Osteoblast (primary cell): ENCODE results near the gene KRT86. TPM values are rescaled to one million over a fixed set of nuclear protein-coding genes. Genes with fewer than 3 reads are reported as not detected.
A peak's percentile ranks its signal among the peaks of the same experiment; 100 is the strongest.

Experiments
- DNase-seq: peaks from one replicate; pipeline ENCODE4 v3.0.0; 2011; ENCODE audit warnings: low spot score, mixed read lengths; ENCODE audit not compliant: insufficient read length; ENCODE audit errors: missing footprints
- H2AFZ ChIP-seq: 2 replicates; pipeline ENCODE4 v1.6.0; 2011; ENCODE audit warnings: mild to moderate bottlenecking, low read length
- H3K27ac ChIP-seq: 2 replicates; pipeline ENCODE4 v1.5.1; 2011; ENCODE audit warnings: mild to moderate bottlenecking, low read depth, low read length, moderate library complexity
- H3K27me3 ChIP-seq: 2 replicates; pipeline ENCODE4 v1.6.0; 2012; ENCODE audit warnings: mild to moderate bottlenecking, control low read depth, inconsistent platforms, low read length, moderate library complexity; ENCODE audit not compliant: insufficient read depth
- H3K36me3 ChIP-seq: 2 replicates; pipeline ENCODE4 v1.5.1; 2011; ENCODE audit warnings: mild to moderate bottlenecking, low read length, control low read depth, moderate library complexity; ENCODE audit not compliant: insufficient read depth
- H3K4me1 ChIP-seq: 2 replicates; pipeline ENCODE4 v1.5.1; 2011; ENCODE audit warnings: mild to moderate bottlenecking, low read length, control low read depth, moderate library complexity; ENCODE audit not compliant: insufficient read depth
- H3K4me2 ChIP-seq: 2 replicates; pipeline ENCODE4 v1.6.0; 2011; ENCODE audit warnings: mild to moderate bottlenecking, low read length; ENCODE audit not compliant: insufficient read depth
- H3K4me3 ChIP-seq: fragments of 200-600 bp; sonication (generic); 3 replicates; pipeline ENCODE4 v1.5.1; 2012; ENCODE audit warnings: mild to moderate bottlenecking, low read length, inconsistent platforms; ENCODE audit not compliant: insufficient read depth
- H3K79me2 ChIP-seq: 2 replicates; pipeline ENCODE4 v1.6.0; 2012; ENCODE audit warnings: mild to moderate bottlenecking, low read length, control low read depth, inconsistent platforms; ENCODE audit not compliant: insufficient read depth
- H3K9me3 ChIP-seq: 2 replicates; pipeline ENCODE4 v1.5.1; 2011; ENCODE audit warnings: low read depth, low read length, control low read depth
- H4K20me1 ChIP-seq: 2 replicates; pipeline ENCODE4 v1.6.0; 2012; ENCODE audit warnings: mild to moderate bottlenecking, low read length, control low read depth; ENCODE audit not compliant: insufficient read depth
- total RNA-seq: library from RNA; depleted of rRNA; stranded (reverse); fragments of >200 nt; gene quantifications from 2 replicates; pipeline ENCODE4 v1.2.3, GENCODE V29; 2012
- TF ChIP-seq, protein P1 (sequence below): IDR thresholded peaks from 2 replicates; pipeline ENCODE4 v1.5.1; 2011; ENCODE audit warnings: mild to moderate bottlenecking, low read depth, low read length, moderate library complexity; ENCODE audit errors: extremely low read depth

The KRT86 gene
- total RNA-seq, 1 donor: 0.36 TPM

- Histone ChIP-seq H3K4me1 (peaks cover 5% of the 10 kb centered on the region), H4K20me1 (no peaks in the 10 kb centered on the region), H3K4me2 (no peak overlapping the region), H3K9me3 (no peaks in the 10 kb centered on the region), H3K27me3 (peaks cover 63% of the 10 kb centered on the region), H3K36me3 (no peaks in the 10 kb centered on the region), H3K79me2 (no peaks in the 10 kb centered on the region), H3K4me3 (no peak overlapping the region), H2AFZ (no peak overlapping the region), H3K27ac (no peak overlapping the region)
- TF ChIP-seq, protein P1, sequence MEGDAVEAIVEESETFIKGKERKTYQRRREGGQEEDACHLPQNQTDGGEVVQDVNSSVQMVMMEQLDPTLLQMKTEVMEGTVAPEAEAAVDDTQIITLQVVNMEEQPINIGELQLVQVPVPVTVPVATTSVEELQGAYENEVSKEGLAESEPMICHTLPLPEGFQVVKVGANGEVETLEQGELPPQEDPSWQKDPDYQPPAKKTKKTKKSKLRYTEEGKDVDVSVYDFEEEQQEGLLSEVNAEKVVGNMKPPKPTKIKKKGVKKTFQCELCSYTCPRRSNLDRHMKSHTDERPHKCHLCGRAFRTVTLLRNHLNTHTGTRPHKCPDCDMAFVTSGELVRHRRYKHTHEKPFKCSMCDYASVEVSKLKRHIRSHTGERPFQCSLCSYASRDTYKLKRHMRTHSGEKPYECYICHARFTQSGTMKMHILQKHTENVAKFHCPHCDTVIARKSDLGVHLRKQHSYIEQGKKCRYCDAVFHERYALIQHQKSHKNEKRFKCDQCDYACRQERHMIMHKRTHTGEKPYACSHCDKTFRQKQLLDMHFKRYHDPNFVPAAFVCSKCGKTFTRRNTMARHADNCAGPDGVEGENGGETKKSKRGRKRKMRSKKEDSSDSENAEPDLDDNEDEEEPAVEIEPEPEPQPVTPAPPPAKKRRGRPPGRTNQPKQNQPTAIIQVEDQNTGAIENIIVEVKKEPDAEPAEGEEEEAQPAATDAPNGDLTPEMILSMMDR: no peak
- peak; percentile 45 for DNase-seq
Measured at GRCh38 chr12:52354200-52354599, 79.8 kb downstream of the KRT86 start.

DNA sequence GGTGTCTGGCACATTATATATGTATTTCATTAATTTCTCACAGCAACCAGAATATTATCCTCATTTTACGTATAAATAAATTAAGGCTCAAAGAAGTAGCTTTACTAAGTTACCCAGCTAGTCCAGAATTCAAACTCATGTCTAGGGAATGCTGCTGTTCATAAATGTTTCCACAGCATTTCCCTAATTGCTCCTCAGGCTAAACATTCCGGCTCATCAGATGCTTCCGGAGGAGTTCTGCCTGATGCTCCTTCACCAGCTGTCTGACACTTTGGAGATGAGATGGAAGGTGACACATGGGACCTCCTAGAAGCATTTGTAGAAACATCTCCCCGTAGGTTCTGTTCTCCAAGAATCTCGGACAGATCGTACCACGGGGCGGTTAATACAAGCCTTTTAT, 80.7 kb downstream of the KRT86 start:
- no peak overlapping the region for H2AFZ ChIP-seq
- H3K36me3 ChIP-seq: no peaks in the 10 kb centered on the region
- H3K27ac ChIP-seq: no peak overlapping the region
- H3K79me2 ChIP-seq: no peaks in the 10 kb centered on the region
- H3K4me1 ChIP-seq: peaks cover 5% of the 10 kb centered on the region
- H3K27me3 ChIP-seq: peaks cover 58% of the 10 kb centered on the region
- no peak overlapping the region for H3K4me3 ChIP-seq
- TF ChIP-seq, protein P1: no peak
- no peak overlapping the region for H3K4me2 ChIP-seq
- H3K9me3 ChIP-seq: no peaks in the 10 kb centered on the region
- H4K20me1 ChIP-seq: no peaks in the 10 kb centered on the region
- no peak for DNase-seq

DNA sequence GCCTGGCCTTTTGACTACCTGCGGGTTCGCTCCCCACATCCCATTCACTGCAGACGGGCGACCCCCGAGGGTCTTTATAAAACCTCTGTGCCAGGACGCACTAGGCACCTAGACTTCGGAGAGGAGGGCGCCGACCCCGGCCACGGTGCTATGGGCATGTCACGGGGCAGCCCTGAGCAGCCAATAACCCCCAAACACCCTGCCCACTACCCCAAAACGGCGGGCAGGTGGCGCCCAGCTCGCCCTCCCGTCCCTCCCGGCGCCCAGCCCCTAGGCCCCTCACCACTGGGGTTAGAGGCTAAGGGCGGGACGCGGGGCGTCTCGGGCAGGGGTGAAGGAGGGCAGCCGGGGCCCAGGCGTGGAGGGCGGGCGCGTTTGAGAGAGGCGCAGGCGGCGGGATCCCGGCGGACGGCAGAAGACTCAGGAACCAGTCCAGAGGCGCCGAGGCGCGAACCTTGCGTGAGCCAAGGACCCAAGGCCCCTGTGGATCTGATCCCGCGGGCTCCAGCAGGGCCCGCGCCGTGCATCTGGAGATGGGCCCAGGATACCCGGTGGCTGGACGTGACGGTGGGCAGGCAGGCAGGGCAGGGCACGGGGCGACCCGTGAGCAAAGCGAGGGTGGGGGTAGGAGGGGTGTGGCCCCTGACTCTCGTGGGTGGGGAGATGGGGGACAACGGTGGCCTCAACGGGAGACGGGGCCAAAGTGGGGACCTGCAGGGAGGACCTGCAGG, 81.8 kb downstream of the KRT86 start:
- no peak overlapping the region for H3K4me2 ChIP-seq
- no peak overlapping the region for H3K27ac ChIP-seq
- peaks cover 48% of the 10 kb centered on the region for H3K27me3 ChIP-seq
- H4K20me1 ChIP-seq: no peaks in the 10 kb centered on the region
- TF ChIP-seq, protein P1: no peak
- H3K4me1 ChIP-seq: peaks cover 5% of the 10 kb centered on the region
- H2AFZ ChIP-seq: no peak overlapping the region
- no peaks in the 10 kb centered on the region for H3K9me3 ChIP-seq
- no peaks in the 10 kb centered on the region for H3K36me3 ChIP-seq
- H3K4me3 ChIP-seq: no peak overlapping the region
- peak; percentile 50 for DNase-seq
- H3K79me2 ChIP-seq: no peaks in the 10 kb centered on the region

DNA sequence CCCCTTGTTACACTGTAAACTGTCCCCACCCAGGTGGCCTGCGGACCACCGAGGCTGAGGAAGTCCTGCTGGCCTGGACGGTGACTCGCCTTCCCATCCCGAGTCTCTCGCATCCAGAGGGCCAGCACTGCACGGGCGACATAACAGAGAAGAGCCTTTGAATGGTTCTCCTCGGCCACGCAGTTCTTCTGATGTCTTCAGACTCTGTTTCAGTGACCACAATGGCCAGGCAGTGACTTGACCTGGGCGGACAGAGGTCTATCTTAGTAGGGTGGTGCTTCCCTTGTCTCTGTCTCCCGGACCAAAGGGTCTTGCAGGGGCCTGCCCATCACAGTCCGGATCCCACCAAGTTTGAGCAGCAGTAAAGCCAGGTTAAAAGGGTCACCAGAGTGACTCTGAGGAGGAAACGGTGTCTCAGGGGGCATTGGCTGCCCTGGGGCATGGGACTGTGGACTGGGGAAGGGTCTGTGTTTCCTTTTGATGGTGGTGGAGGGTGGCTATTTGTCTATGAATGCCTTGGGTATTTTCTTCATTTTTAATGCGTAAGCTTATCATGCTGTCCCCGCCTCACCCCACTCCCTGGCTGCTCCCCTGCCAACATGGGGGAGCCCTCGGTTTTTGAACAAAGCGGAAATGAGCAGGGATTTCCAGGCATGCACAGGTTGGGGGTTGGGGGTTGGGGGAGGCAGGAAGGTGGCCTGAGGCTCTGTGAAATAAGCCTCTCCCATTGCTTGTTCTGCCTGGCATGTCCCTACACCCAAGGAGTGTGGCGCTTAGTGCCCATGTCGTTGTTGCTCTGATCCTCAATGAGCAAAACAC, 82.5 kb downstream of the KRT86 start:
- Histone ChIP-seq H3K4me2 (no peak overlapping the region), H3K79me2 (no peaks in the 10 kb centered on the region), H3K36me3 (no peaks in the 10 kb centered on the region), H3K4me3 (no peak overlapping the region), H3K9me3 (no peaks in the 10 kb centered on the region), H3K4me1 (no peaks in the 10 kb centered on the region), H4K20me1 (no peaks in the 10 kb centered on the region), H3K27ac (no peak overlapping the region), H3K27me3 (peaks cover 44% of the 10 kb centered on the region), H2AFZ (no peak overlapping the region)
- TF ChIP-seq, protein P1: no peak
- peak; percentile 65 for DNase-seq
